Smooth muscle cell (in vitro differentiated cells): ENCODE measurements around the gene RAVER1. TPM values are rescaled to one million over a fixed set of nuclear protein-coding genes. Genes with fewer than 3 reads are reported as not detected.

Experiments
- DNase-seq: peaks from one replicate; lab custom pipeline; 2025; ENCODE audit not compliant: unreplicated experiment; lab: John Stamatoyannopoulos, UW
- H2AFZ ChIP-seq: fragments of 200-600 bp; sonication (generic); 2 replicates; pipeline ENCODE4 v1.6.0; 2016; ENCODE audit warnings: antibody characterized with exemption, low read depth, mild to moderate bottlenecking
- H3F3A ChIP-seq: fragments of 200-600 bp; sonication (generic); 2 replicates; pipeline ENCODE4 v1.6.0; 2017; ENCODE audit warnings: antibody characterized with exemption, low read depth
- H3K27ac ChIP-seq: fragments of 200-600 bp; sonication (generic); 2 replicates; pipeline ENCODE4 v1.5.1; 2016; ENCODE audit warnings: low read depth, mild to moderate bottlenecking
- H3K27me3 ChIP-seq: fragments of 200-600 bp; sonication (generic); 2 replicates; pipeline ENCODE4 v1.6.1; 2016; ENCODE audit warnings: low read depth, mild to moderate bottlenecking
- H3K36me3 ChIP-seq: fragments of 200-600 bp; sonication (generic); 2 replicates; pipeline ENCODE4 v1.5.1; 2016; ENCODE audit warnings: low read depth
- H3K4me1 ChIP-seq: fragments of 200-600 bp; sonication (generic); 2 replicates; pipeline ENCODE4 v1.5.1; 2016; ENCODE audit warnings: low read depth
- H3K4me2 ChIP-seq: fragments of 200-600 bp; sonication (generic); 2 replicates; pipeline ENCODE4 v1.6.0; 2016; ENCODE audit warnings: mild to moderate bottlenecking
- H3K4me3 ChIP-seq: fragments of 200-600 bp; sonication (generic); 2 replicates; pipeline ENCODE4 v1.5.1; 2016; ENCODE audit warnings: mild to moderate bottlenecking
- H3K79me2 ChIP-seq: fragments of 200-600 bp; sonication (generic); 2 replicates; pipeline ENCODE4 v1.6.0; 2016; ENCODE audit warnings: low read depth, mild to moderate bottlenecking
- H3K9ac ChIP-seq: fragments of 200-600 bp; sonication (generic); 2 replicates; pipeline ENCODE4 v1.6.0; 2016; ENCODE audit warnings: low read depth
- H3K9me3 ChIP-seq: fragments of 200-600 bp; sonication (generic); replicated peaks from 2 replicates; pipeline ENCODE4 v1.5.1; 2016; ENCODE audit warnings: low read depth
- H4K20me1 ChIP-seq: fragments of 200-600 bp; sonication (generic); 2 replicates; pipeline ENCODE4 v1.6.0; 2016; ENCODE audit warnings: low read depth
- CTCF ChIP-seq: fragments of 200-600 bp; sonication (generic); IDR thresholded peaks from 2 replicates; pipeline ENCODE4 v1.5.1; 2017; ENCODE audit warnings: borderline replicate concordance, mild to moderate bottlenecking, antibody characterized with exemption; ENCODE audit not compliant: insufficient read depth, poor library complexity, severe bottlenecking
- WGBS: methylation state at CpG from one replicate; pipeline ENCODE4 v1.1.7; 2016; ENCODE audit warnings: low lambda C conversion rate; 5-methylcytosine and 5-hydroxymethylcytosine counted together
- polyA plus RNA-seq: library from polyadenylated mRNA; unstranded; fragments of >200 nt; fragmentation: Nextera tagmentation; extraction: Ambion mirVana; gene quantifications from 2 replicates; pipeline ENCODE4 v1.2.1, GENCODE V29; 2016
- total RNA-seq: library from RNA; depleted of rRNA; stranded (reverse); fragments of >200 nt; gene quantifications from 2 replicates; pipeline ENCODE4 v1.2.3, GENCODE V29; 2014

The RAVER1 gene
- total and polyA plus RNA-seq, 2 experiments from 2014 or later, result 18.3 to 43.0 TPM

- Histone ChIP-seq H3K4me1 (no peaks in the 10 kb centered on the region), H3K4me3 (no peak overlapping the region), H3K79me2 (no peaks in the 10 kb centered on the region), H2AFZ (no peak overlapping the region), H3K9ac (no peak overlapping the region), H4K20me1 (peaks cover 11% of the 10 kb centered on the region), H3K27me3 (no peaks in the 10 kb centered on the region), H3K9me3 (no peaks in the 10 kb centered on the region), H3K27ac (no peak overlapping the region), H3F3A (peaks cover 7% of the 10 kb centered on the region), H3K36me3 (no peaks in the 10 kb centered on the region), H3K4me2 (no peak overlapping the region)
- 97% methylated on average over 17 of the region's 19 CpGs for WGBS
- no peak for TF ChIP-seq CTCF
- DNase-seq, result no peak
Measured at GRCh38 chr19:10321874-10322835, 11.2 kb downstream of the RAVER1 start.

- Histone ChIP-seq H3K36me3 (no peaks in the 10 kb centered on the region), H3K79me2 (no peaks in the 10 kb centered on the region), H4K20me1 (peaks cover 6% of the 10 kb centered on the region), H3K9ac (no peak overlapping the region), H3K9me3 (no peaks in the 10 kb centered on the region), H3K4me2 (no peak overlapping the region), H3F3A (peaks cover 7% of the 10 kb centered on the region), H3K27me3 (no peaks in the 10 kb centered on the region), H3K4me1 (no peaks in the 10 kb centered on the region), H3K4me3 (no peak overlapping the region), H2AFZ (no peak overlapping the region), H3K27ac (no peak overlapping the region)
- no peak for TF ChIP-seq CTCF
- WGBS, result 99% methylated on average over 11 of the region's 11 CpGs
- DNase-seq, result no peak
Measured at GRCh38 chr19:10321417-10321797, 11.9 kb downstream of the RAVER1 start.

GRCh38 chr19:10320602-10321416, 12.5 kb downstream of the RAVER1 start:
- no peak overlapping the region for H3K4me3 ChIP-seq
- no peak overlapping the region for H2AFZ ChIP-seq
- 97% methylated on average over 28 of the region's 32 CpGs for WGBS
- no peaks in the 10 kb centered on the region for H3K9me3 ChIP-seq
- DNase-seq, result no peak
- no peak overlapping the region for H3K27ac ChIP-seq
- H4K20me1 ChIP-seq, result peaks cover 2% of the 10 kb centered on the region
- H3K9ac ChIP-seq, result no peak overlapping the region
- H3K4me2 ChIP-seq, result no peak overlapping the region
- H3F3A ChIP-seq, result peaks cover 7% of the 10 kb centered on the region
- TF ChIP-seq CTCF, result no peak
- H3K79me2 ChIP-seq, result no peaks in the 10 kb centered on the region
- H3K36me3 ChIP-seq, result no peaks in the 10 kb centered on the region
- H3K4me1 ChIP-seq, result no peaks in the 10 kb centered on the region
- H3K27me3 ChIP-seq, result no peaks in the 10 kb centered on the region
